GM18951 (cell line): Measurements from ENCODE around the gene PAIP1.
"Not testable (repeated sequence)": the region's sequence is repeated elsewhere in the genome, so short reads cannot be mapped to it uniquely, and the experiment has no call there.

ENCODE experiments used
- POLR2A ChIP-seq: IDR thresholded peaks from 4 replicates; pipeline ENCODE4 v1.6.1; 2011; ENCODE audit warnings: mild to moderate bottlenecking; ENCODE audit not compliant: insufficient read length, insufficient read depth; ENCODE audit errors: extremely low read depth
- in situ Hi-C: fragments of 300-500 bp; cut with MboI; formaldehyde crosslinking; loops from one replicate; pipeline ENCODE4 v1.12.0; 2022; ENCODE audit warnings: low sequenced_read_pairs, mixed read lengths, inconsistent platforms; ENCODE audit not compliant: unreplicated experiment

The PAIP1 gene

DNA sequence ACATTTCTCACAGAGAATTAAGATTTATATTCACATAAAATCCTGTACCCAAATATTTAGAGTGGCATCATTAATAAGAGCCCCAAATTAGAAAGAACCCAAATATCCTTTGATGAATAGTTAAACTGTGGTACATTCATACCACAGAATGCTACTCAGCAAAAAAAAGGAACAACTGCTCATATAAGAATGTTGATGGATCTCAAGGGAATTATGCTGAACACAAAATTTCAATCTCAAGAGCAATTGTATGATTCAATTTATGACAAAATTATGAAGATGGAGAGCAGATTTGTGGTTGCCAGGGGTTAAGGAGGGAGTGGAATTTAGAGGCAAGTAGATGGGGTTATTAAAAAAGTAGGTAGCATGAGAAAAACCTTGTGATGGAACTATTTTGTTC lies 4.5 kb upstream of the PAIP1 start:
- in situ Hi-C loops, result no loop called here

DNA sequence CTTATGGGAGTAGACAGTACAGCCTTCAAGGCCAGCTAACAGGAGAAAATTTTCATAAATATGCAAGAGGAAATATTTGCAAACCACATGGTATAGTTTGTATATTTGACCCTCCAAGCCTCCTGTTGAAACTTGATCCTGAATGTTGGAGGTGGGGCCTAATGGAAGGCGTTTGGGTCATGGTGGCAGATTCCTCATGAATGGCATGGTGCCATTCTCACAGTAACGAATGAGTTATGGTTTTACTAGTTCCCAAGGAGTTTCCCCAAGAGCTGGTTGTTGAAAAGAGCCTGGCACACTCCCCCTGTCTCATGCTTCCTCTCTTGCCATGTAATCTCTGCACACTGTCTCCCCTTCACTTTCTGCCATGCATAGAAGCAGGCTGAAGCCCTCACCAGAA lies 3.3 kb upstream of the PAIP1 start:
- in situ Hi-C loops, result no loop called here
- TF ChIP-seq POLR2A, result no peak

More for the DNA sequence above, 4.5 kb upstream of the PAIP1 start:
- TF ChIP-seq POLR2A, result no peak

DNA sequence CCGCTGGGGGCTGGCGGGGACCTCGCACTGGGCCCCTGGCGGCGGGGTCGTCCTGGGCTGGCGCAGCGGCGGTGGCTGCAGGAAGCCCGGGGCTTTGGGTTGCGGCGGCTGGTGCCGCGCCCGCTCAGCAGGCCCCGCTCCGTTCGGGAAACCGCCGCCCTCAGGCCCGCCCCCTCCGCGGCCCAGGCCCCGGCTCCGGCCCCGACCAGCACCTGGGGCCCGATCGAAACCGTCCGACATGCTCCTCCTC lies 345 bp downstream of the PAIP1 start:
- in situ Hi-C loops, result not testable (repeated sequence)

DNA sequence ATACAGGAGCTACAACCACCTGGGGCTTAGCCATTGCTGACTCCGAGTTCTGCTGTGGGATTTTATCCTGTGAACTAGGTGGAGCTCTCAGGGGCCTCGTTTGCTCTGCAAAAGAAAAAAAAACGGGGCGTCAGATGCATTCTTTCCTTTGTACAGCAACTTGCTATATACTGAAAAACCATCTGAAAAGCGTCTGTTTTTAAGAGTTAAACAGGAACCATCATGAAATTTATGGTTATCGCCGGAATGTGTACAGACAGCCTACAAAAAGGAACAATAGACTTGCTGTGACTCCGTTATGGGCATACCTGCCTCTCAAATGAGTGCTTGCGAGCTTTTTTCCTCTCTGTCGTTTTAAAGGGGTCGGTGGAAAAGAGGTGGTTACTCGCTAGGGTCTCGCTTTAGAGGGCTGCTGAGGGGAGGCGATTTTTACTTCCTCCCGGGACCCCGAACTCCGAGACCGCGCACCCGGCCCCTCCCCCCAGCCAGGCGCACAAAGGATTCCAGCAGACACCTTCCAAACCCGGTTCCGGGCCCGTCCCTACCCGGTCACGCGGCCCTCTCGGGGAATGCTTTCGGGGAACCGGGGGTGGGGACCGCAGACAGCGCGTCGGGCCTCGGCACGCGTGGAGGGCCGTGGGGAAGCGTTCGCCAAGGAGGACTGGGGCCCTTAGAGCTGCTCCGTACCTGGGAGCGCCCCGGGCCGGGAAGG lies 826 bp downstream of the PAIP1 start:
- TF ChIP-seq POLR2A, result no peak
- in situ Hi-C loops, result no loop called here

DNA sequence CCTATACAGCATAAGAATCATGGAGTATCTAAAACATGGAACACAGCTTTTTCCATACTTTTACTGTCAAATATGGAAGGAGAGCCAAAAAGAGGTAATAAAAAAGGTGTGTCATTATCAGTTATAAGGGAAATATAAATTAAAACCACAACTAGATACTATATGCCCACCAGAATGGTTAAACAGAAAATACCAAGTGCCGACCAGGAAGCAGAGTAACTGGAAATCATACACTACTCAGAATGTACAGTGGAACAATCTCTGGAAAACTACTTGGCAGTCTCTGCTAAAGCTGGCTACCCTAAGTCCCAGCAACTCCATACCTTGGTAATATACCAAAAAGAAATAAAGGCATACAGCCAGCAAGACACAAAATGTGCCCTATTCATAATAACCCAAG lies 2.4 kb downstream of the PAIP1 start:
- in situ Hi-C loops, result no loop called here
- TF ChIP-seq POLR2A, result no peak

DNA sequence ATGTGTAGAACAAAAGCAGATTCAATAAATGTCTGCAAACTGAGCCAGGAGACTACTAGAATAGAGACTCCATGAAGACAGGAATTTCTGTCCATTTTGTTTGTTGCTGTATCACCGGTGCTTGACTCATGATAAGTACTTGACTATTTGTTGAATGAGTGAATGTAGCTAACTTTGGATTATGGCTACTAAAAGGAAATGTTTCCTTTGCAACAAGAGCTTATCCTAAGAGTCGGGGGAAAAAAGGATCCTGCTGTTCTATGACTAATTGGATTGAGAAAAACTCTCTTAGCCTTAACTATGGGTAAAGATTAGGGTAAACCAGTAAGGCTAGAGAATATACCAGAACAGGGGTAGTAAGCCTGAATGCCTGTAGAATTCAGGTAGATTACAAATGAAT lies 3.5 kb downstream of the PAIP1 start:
- TF ChIP-seq POLR2A, result no peak
- in situ Hi-C loops, result no loop called here

DNA sequence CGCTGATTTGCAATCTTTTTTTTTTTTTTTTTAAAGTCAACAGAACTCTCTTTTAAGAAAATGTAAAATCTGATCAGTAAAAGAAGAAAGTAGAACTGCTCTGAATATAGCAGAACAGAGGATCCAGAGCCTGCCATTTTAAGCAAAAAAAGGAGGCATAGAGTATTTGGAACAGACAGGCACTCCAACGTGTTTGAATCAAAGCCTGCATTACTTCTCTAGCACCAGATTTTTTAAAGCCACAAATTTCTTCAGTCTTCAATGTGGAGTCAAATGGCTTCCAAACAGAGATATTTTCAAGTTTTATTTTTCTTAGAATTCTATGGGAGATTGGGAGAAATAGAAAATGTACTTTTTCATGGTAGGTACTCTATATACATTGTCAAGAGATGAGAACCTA lies 5.1 kb downstream of the PAIP1 start:
- in situ Hi-C loops, result no loop called here

DNA sequence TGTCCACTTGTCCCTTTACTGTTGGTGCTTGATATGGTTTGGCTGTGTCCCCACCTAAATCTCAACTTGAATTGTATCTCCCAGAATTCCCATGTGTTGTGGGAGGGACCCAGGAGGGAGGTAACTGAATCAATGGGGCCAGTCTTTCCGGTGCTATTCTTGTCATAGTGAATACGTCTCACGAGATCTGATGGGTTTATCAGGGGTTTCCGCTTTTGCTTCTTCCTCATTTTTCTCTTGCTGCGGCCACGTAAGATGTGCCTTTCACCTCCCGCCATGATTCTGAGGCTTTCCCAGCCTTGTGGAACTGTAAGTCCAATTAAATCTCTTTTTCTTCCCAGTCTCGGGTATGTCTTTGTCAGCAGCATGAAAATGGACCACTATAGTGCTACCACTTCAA lies 7.6 kb downstream of the PAIP1 start:
- in situ Hi-C loops, result not testable (repeated sequence)

More for the DNA sequence above, 5.1 kb downstream of the PAIP1 start:
- TF ChIP-seq POLR2A, result no peak

DNA sequence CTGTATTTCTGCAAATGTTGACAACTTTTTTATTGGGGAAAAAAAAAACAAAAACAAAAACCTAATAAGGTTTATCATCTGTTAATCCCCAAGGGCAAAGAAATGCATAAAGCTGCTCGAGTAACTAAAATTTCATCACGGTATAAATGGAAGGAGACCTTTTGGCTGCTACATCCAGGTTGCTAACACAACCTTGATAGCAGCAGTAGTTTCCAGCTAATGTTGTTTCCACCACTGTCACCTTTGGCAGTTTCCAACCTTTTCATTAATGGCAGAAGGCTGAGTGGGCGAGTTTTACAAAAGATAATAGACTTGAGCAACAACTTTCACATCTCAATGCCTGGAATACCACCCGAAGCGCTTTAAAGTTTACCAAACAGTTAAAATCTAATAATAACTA lies 8.5 kb downstream of the PAIP1 start:
- TF ChIP-seq POLR2A, result no peak
- in situ Hi-C loops, result no loop called here

DNA sequence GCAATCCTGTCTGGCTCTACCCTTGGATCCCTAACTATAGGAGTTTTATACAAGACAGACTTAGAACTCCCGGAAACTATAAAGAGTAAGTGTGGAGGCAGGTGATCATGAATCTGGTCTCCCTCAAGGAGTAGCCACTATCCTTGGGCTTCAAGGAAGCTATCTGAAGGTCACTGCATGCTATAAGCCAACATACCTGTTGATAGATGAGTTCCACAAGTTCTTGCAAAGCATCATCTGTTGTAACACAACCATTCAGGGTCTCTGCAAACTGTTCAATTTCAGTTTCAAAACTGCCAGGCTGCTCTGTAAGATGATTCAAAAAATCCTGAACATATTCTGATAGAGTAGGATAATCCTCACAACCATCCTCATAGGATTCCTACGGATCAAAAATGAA lies 9.3 kb downstream of the PAIP1 start:
- in situ Hi-C loops, result no loop called here
- no peak for TF ChIP-seq POLR2A

DNA sequence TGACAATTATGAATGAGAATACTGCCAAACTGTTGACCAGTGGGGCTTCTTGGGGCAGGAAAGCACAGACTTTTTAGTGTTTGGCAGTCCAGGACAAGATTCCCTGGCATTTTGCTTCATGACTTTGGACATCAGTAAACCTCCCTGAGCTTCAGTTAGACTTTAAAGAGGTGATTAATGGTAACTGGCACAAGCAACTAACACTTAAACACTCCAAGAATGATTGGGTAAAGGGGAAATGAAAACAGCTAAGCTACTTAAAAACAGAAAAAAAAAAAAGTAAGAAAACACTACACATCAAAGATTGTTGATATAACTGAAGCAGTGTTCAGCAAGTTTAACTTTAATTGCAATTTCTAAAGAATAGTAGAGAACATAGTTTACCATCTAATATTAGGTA lies 13.4 kb downstream of the PAIP1 start:
- no peak for TF ChIP-seq POLR2A
- in situ Hi-C loops, result no loop called here

DNA sequence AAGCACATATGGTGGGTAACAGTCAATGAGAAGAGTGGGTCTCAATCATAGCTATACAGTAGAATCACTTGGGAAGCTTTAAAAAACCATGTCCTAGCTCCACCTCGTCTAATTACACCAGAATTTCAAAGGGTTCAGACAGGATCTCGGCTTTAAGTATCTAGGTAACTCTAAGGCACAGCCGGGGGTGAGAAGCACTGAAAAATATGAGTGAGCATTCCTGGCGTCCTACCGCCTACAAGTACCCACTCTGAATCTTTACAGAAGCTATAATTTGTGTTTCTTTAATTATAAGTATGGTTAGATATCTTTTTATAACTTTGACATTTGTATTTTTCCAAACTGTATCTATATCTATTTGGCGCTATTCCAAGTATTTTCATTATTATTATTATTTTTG lies 16.1 kb downstream of the PAIP1 start:
- in situ Hi-C loops, result no loop called here
- TF ChIP-seq POLR2A, result no peak

DNA sequence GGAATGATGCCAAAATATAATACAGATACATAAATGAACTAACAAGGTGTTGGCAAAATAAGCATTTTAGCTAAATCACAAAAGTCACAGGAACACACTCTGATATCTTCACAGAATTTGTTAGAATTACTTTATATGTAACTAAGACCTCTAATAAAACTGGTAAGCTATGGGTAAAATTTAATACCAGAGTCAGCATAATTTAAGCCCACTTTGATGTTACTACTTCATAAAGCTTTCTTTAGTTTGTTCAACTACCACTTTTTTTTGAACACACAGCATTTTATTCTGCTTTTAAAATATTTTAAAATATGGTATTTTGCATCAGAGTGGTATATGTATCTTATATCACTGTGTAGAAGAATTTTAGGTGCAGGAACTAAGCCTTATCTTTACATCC lies 19.9 kb downstream of the PAIP1 start:
- in situ Hi-C loops, result no loop called here

DNA sequence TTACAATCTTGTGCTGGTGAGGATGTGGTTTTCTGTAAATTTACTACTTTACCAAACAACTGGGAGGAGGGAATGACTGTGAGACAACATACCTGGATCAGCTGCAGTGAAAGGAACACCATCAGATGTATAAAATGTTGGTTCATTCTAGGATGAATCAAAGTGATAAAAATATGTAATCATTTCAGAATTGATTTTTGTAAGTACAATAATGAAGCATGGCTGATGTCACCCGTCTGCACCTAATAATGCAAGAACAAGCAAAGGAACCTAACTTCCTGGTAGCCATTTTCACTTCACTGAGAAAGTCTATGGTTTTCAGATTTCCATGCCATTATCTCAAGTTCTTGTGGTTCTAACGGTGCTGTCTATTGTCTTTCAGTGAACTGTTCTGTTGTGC lies 23.2 kb downstream of the PAIP1 start:
- TF ChIP-seq POLR2A, result no peak
- in situ Hi-C loops, result no loop called here

More for the DNA sequence above, 19.9 kb downstream of the PAIP1 start:
- no peak for TF ChIP-seq POLR2A

DNA sequence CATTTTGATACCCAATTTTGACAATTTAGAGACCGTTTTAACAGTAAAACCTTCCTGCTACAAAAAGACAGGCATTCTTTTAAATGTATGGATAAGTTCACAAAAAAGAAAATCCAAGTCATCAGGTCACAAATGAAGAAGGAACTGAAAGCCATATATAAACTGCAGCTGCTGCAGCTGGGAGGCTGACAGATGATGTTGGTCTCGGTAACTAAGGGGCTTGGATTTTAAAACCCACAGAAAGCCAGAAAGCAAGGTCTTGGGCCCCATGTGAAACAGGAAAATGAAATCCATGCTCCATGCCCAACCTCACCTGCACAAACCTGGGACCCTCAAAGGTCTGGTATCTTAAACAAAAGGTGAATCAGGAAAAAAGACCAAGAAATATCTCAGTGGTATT lies 26.2 kb downstream of the PAIP1 start:
- TF ChIP-seq POLR2A, result no peak
- in situ Hi-C loops, result no loop called here
